GM18861 (cell line): Measurements from ENCODE around the gene C4orf51.

Experiments used
- ATAC-seq: cut with Tn5 transposase; IDR thresholded peaks from one replicate; pipeline ENCODE4 v1.9.1; 2021; ENCODE audit not compliant: unreplicated experiment

The C4orf51 gene

GRCh38 chr4:145755802-145756201 is 75.9 kb downstream of the C4orf51 start:
- ATAC-seq: no peak

- ATAC-seq: no peak
Observed at GRCh38 chr4:145756244-145756643, 76.3 kb downstream of the C4orf51 start.

- no peak for ATAC-seq
Observed at GRCh38 chr4:145757188-145757587, 77.2 kb downstream of the C4orf51 start.

- no peak for ATAC-seq
Observed at GRCh38 chr4:145760176-145760575, 80.2 kb downstream of the C4orf51 start.

GRCh38 chr4:145760961-145761929 is 81.3 kb downstream of the C4orf51 start:
- ATAC-seq: no peak

- ATAC-seq: no peak
Observed at GRCh38 chr4:145762719-145763118, 82.8 kb downstream of the C4orf51 start.

GRCh38 chr4:145763399-145763798 is 83.5 kb downstream of the C4orf51 start:
- ATAC-seq: no peak

GRCh38 chr4:145766273-145766672 is 86.3 kb downstream of the C4orf51 start:
- no peak for ATAC-seq

GRCh38 chr4:145769450-145770037 is 89.6 kb downstream of the C4orf51 start:
- no peak for ATAC-seq

- no peak for ATAC-seq
Observed at GRCh38 chr4:145770124-145770523, 90.2 kb downstream of the C4orf51 start.

GRCh38 chr4:145772347-145772746 is 92.4 kb downstream of the C4orf51 start:
- ATAC-seq: no peak

- peak; percentile 84 for ATAC-seq
Observed at GRCh38 chr4:145773581-145774234, 93.8 kb downstream of the C4orf51 start.

GRCh38 chr4:145774473-145774872 is 94.5 kb downstream of the C4orf51 start:
- no peak for ATAC-seq

GRCh38 chr4:145775406-145775805 is 95.5 kb downstream of the C4orf51 start:
- ATAC-seq: no peak

- no peak for ATAC-seq
Observed at GRCh38 chr4:145776208-145776607, 96.3 kb downstream of the C4orf51 start.

- ATAC-seq: no peak
Observed at GRCh38 chr4:145779319-145779801, 99.4 kb downstream of the C4orf51 start.

- no peak for ATAC-seq
Observed at GRCh38 chr4:145781351-145781750, 101.4 kb downstream of the C4orf51 start.
